Lower leg skin (tissue), 3 donors: ENCODE results near the gene MTHFSD.

Source experiments
- POLR2A ChIP-seq, 2 donors: fragments of 450-650 bp; IDR thresholded peaks; one replicate each; pipeline ENCODE4 v1.6.1; 2016 to 2017; ENCODE audit warnings: antibody characterized with exemption in 2 of 2, mild to moderate bottlenecking in 1 of 2, moderate library complexity in 1 of 2
- TF ChIP-seq, protein P1 (sequence below), 3 donors: fragments of 450-650 bp; IDR thresholded peaks; one replicate each; pipeline ENCODE4 v1.5.1; 2016; ENCODE audit warnings: antibody characterized with exemption in 3 of 3, mild to moderate bottlenecking in 3 of 3, moderate library complexity in 2 of 3

DNA sequence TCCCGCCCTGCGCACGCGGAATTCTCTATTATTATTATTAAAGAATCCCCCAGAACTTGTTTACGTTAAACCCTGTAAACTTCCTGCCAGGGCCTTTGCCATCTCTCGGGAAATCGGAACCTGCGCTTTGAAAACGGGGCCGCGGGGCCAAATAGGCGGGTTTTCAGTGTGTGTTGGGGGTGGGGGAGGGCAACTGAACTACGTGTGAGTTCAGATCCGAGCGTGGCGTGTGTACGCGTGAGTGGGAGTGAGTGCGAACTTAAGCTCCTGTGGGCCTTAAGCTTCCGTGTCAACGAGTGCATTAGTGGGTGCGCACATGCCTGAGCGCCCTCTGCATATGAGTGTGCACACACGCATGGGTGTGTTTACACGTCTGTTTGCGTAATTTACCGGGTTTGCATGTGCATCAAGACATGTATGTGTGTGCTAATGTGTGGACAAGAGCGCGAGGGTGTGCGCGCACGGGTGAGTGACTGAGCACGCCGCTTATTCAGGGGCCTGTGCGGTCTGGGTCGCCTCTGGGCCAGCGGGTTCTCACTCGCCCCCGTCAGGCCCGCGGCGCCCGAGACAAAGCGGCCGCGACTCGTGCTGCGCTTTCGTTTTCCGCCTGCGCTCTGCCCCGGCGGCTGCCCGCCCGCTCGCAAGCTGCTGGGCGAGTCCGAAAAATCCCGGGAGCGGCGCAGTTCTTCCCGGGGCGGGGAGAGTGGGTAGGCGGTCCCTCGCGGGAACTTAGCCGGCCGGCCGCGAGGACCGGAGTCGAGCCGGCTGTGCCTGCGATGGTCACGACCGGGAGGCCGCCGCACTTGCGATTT is 45.9 kb downstream of the MTHFSD start:
- no peak for TF ChIP-seq POLR2A (IDR thresholded peaks at IDR 0.05)
- TF ChIP-seq, protein P1, sequence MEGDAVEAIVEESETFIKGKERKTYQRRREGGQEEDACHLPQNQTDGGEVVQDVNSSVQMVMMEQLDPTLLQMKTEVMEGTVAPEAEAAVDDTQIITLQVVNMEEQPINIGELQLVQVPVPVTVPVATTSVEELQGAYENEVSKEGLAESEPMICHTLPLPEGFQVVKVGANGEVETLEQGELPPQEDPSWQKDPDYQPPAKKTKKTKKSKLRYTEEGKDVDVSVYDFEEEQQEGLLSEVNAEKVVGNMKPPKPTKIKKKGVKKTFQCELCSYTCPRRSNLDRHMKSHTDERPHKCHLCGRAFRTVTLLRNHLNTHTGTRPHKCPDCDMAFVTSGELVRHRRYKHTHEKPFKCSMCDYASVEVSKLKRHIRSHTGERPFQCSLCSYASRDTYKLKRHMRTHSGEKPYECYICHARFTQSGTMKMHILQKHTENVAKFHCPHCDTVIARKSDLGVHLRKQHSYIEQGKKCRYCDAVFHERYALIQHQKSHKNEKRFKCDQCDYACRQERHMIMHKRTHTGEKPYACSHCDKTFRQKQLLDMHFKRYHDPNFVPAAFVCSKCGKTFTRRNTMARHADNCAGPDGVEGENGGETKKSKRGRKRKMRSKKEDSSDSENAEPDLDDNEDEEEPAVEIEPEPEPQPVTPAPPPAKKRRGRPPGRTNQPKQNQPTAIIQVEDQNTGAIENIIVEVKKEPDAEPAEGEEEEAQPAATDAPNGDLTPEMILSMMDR (IDR thresholded peaks at IDR 0.05), result no peak
